CD4-positive, alpha-beta T cell treated with Interleukin-17A for 1 hour (primary cell): ENCODE measurements around the gene MRPS34.
"Not testable (repeated sequence)": the region's sequence is repeated elsewhere in the genome, so short reads cannot be mapped to it uniquely, and the experiment has no call there.

ENCODE experiments used
- DNase-seq: peaks from one replicate; pipeline ENCODE4 v3.0.0-alpha.2; 2020

MRPS34 gene

GRCh38 chr16:1772908-1773702 lies at the start of gene MRPS34:
TSS of gene MRPS34 (minus strand) at chr16:1773134. CDS start at chr16:1773119, 15 bp downstream.
- peak; percentile 85 for DNase-seq

GRCh38 chr16:1821861-1822611 lies 49.1 kb upstream of the MRPS34 start:
- no peak for DNase-seq

- no peak for DNase-seq
These were observed 48.0 kb upstream of the MRPS34 start for GRCh38 chr16:1820946-1821290.

GRCh38 chr16:1820096-1820945 lies 47.4 kb upstream of the MRPS34 start:
- no peak for DNase-seq

GRCh38 chr16:1819611-1820010 lies 46.7 kb upstream of the MRPS34 start:
- DNase-seq = no peak

- no peak for DNase-seq
These were observed 46.1 kb upstream of the MRPS34 start for GRCh38 chr16:1818873-1819525.

GRCh38 chr16:1818204-1818872 lies 45.4 kb upstream of the MRPS34 start:
- DNase-seq = no peak

- no peak for DNase-seq
These were observed 44.8 kb upstream of the MRPS34 start for GRCh38 chr16:1817716-1818115.

GRCh38 chr16:1817276-1817589 lies 44.3 kb upstream of the MRPS34 start:
- DNase-seq = no peak

GRCh38 chr16:1816396-1817275 lies 43.7 kb upstream of the MRPS34 start:
- DNase-seq = no peak

GRCh38 chr16:1815461-1815860 lies 42.5 kb upstream of the MRPS34 start:
- DNase-seq = no peak

GRCh38 chr16:1812732-1813163 lies 39.8 kb upstream of the MRPS34 start:
- peak; percentile 43 for DNase-seq

GRCh38 chr16:1810536-1810935 lies 37.6 kb upstream of the MRPS34 start:
- no peak for DNase-seq

- DNase-seq = no peak
These were observed 37.2 kb upstream of the MRPS34 start for GRCh38 chr16:1810106-1810505.

- DNase-seq = no peak
These were observed 36.4 kb upstream of the MRPS34 start for GRCh38 chr16:1809281-1809801.

- no peak for DNase-seq
These were observed 35.8 kb upstream of the MRPS34 start for GRCh38 chr16:1808691-1809090.

GRCh38 chr16:1807626-1808025 lies 34.7 kb upstream of the MRPS34 start:
- DNase-seq = no peak

- no peak for DNase-seq
These were observed 27.8 kb upstream of the MRPS34 start for GRCh38 chr16:1800701-1801100.

- DNase-seq = not testable (repeated sequence)
These were observed 26.3 kb upstream of the MRPS34 start for GRCh38 chr16:1799263-1799662.

- no peak for DNase-seq
These were observed 22.2 kb upstream of the MRPS34 start for GRCh38 chr16:1794908-1795666.
